ENCODE data around the gene F12.

Gene F12

GRCh38 chr5:177456591-177456964, 47.2 kb upstream of the F12 start:
- no peak overlapping the region for H3K4me3 ChIP-seq (ENCODE audit: low read depth, low read length)

GRCh38 chr5:177455661-177456590, 46.6 kb upstream of the F12 start:
- Histone ChIP-seq H3K27me3 (ENCODE audit: control insufficient read depth, insufficient read depth, low read length) (peaks cover 4% of the 10 kb centered on the region), H3K4me2 (ENCODE audit: low read length) (peak overlapping the region; percentile 96), H3K27ac (peak overlapping the region; percentile 76), H3K79me2 (no peaks in the 10 kb centered on the region), H3K4me1 (peaks cover 8% of the 10 kb centered on the region), H2AFZ (peak overlapping the region; percentile 63), H3K4me3 (ENCODE audit: low read depth, low read length) (peak overlapping the region; percentile 60), H3K9ac (no peak overlapping the region), H3K9me3 (ENCODE audit: control insufficient read depth, low read length) (no peaks in the 10 kb centered on the region), H3K36me3 (ENCODE audit: control insufficient read depth, insufficient read depth, low read length) (no peaks in the 10 kb centered on the region)
- TF ChIP-seq CTCF (IDR thresholded peaks at IDR 0.05), result peak; percentile 90

More at GRCh38 chr5:177456591-177456964, 47.2 kb upstream of the F12 start:
- Histone ChIP-seq H3K27me3 (ENCODE audit: control insufficient read depth, insufficient read depth, low read length) (peaks cover 4% of the 10 kb centered on the region), H3K27ac (peak overlapping the region; percentile 11), H3K79me2 (no peaks in the 10 kb centered on the region), H3K4me1 (peaks cover 8% of the 10 kb centered on the region), H3K4me2 (ENCODE audit: low read length) (no peak overlapping the region), H3K9me3 (ENCODE audit: control insufficient read depth, low read length) (no peaks in the 10 kb centered on the region), H3K36me3 (ENCODE audit: control insufficient read depth, insufficient read depth, low read length) (no peaks in the 10 kb centered on the region), H2AFZ (no peak overlapping the region), H3K9ac (no peak overlapping the region)
- TF ChIP-seq CTCF (IDR thresholded peaks at IDR 0.05), result no peak

- Histone ChIP-seq H3K4me1 (peaks cover 8% of the 10 kb centered on the region), H3K9ac (no peak overlapping the region), H3K4me2 (ENCODE audit: low read length) (peak overlapping the region; percentile 96), H3K9me3 (ENCODE audit: control insufficient read depth, low read length) (no peaks in the 10 kb centered on the region), H2AFZ (peak overlapping the region; percentile 63), H3K79me2 (no peaks in the 10 kb centered on the region), H3K27me3 (ENCODE audit: control insufficient read depth, insufficient read depth, low read length) (peaks cover 4% of the 10 kb centered on the region), H3K4me3 (ENCODE audit: low read depth, low read length) (peak overlapping the region; percentile 60), H3K36me3 (ENCODE audit: control insufficient read depth, insufficient read depth, low read length) (no peaks in the 10 kb centered on the region), H3K27ac (peak overlapping the region; percentile 76)
- TF ChIP-seq CTCF (IDR thresholded peaks at IDR 0.05), result peak; percentile 90
These were observed 45.8 kb upstream of the F12 start for GRCh38 chr5:177455036-177455660.

GRCh38 chr5:177454397-177455035, 45.2 kb upstream of the F12 start:
- peak; percentile 98 for TF ChIP-seq CTCF (IDR thresholded peaks at IDR 0.05)
- peaks cover 8% of the 10 kb centered on the region for H3K4me1 ChIP-seq
- peaks cover 4% of the 10 kb centered on the region for H3K27me3 ChIP-seq (ENCODE audit: control insufficient read depth, insufficient read depth, low read length)
- H3K4me3 ChIP-seq (ENCODE audit: low read depth, low read length), result peak overlapping the region; percentile 60
- no peaks in the 10 kb centered on the region for H3K36me3 ChIP-seq (ENCODE audit: control insufficient read depth, insufficient read depth, low read length)
- no peaks in the 10 kb centered on the region for H3K79me2 ChIP-seq
- peak overlapping the region; percentile 63 for H2AFZ ChIP-seq
- H3K27ac ChIP-seq, result peak overlapping the region; percentile 76
- H3K4me2 ChIP-seq (ENCODE audit: low read length), result peak overlapping the region; percentile 96
- no peak overlapping the region for H3K9ac ChIP-seq
- H3K9me3 ChIP-seq (ENCODE audit: control insufficient read depth, low read length), result no peaks in the 10 kb centered on the region

All from parathyroid adenoma (tissue), 2 donors.